ENCODE measurements around the gene EFCC1.

The EFCC1 gene

GRCh38 chr3:129015388-129016105, 14.4 kb downstream of the EFCC1 start:
- no peak for DNase-seq

- no peak for DNase-seq
These were observed 15.2 kb downstream of the EFCC1 start for GRCh38 chr3:129016356-129016719.

GRCh38 chr3:129016720-129017483, 15.8 kb downstream of the EFCC1 start:
- DNase-seq, result no peak

- DNase-seq, result no peak
These were observed 16.4 kb downstream of the EFCC1 start for GRCh38 chr3:129017484-129017899.

GRCh38 chr3:129018271-129018670, 17.2 kb downstream of the EFCC1 start:
- DNase-seq, result no peak

- DNase-seq, result no peak
These were observed 17.6 kb downstream of the EFCC1 start for GRCh38 chr3:129018751-129019150.

- DNase-seq, result no peak
These were observed 18.2 kb downstream of the EFCC1 start for GRCh38 chr3:129019266-129019665.

GRCh38 chr3:129020691-129021090, 19.6 kb downstream of the EFCC1 start:
- DNase-seq, result no peak

GRCh38 chr3:129021140-129021551, 20.0 kb downstream of the EFCC1 start:
- no peak for DNase-seq

GRCh38 chr3:129022114-129023007, 21.3 kb downstream of the EFCC1 start:
- no peak for DNase-seq

- DNase-seq, result no peak
These were observed 21.9 kb downstream of the EFCC1 start for GRCh38 chr3:129023008-129023358.

GRCh38 chr3:129023909-129024308, 22.8 kb downstream of the EFCC1 start:
- DNase-seq, result no peak

GRCh38 chr3:129025108-129025507, 24.0 kb downstream of the EFCC1 start:
- DNase-seq, result no peak

- DNase-seq, result no peak
These were observed 24.8 kb downstream of the EFCC1 start for GRCh38 chr3:129025691-129026435.

GRCh38 chr3:129026728-129027543, 25.8 kb downstream of the EFCC1 start:
- peak; percentile 88 for DNase-seq

- no peak for DNase-seq
These were observed 26.4 kb downstream of the EFCC1 start for GRCh38 chr3:129027544-129027880.

- DNase-seq, result no peak
These were observed 27.8 kb downstream of the EFCC1 start for GRCh38 chr3:129028866-129029265.

GRCh38 chr3:129030611-129031010, 29.5 kb downstream of the EFCC1 start:
- no peak for DNase-seq

GRCh38 chr3:129031476-129032215, 30.5 kb downstream of the EFCC1 start:
- DNase-seq, result no peak

- no peak for DNase-seq
These were observed 31.6 kb downstream of the EFCC1 start for GRCh38 chr3:129032716-129033115.

- DNase-seq, result no peak
These were observed 32.0 kb downstream of the EFCC1 start for GRCh38 chr3:129033151-129033550.
